ENCODE data around the gene SKP1. TPM values are rescaled to one million over a fixed set of nuclear protein-coding genes. Genes with fewer than 3 reads are reported as not detected.

Gene SKP1
- total and polyA plus RNA-seq, 10 of the 15 experiments (the other 5 are each of a cell fraction or from before 2014, with no cell fraction given): 100 to 1,686 (median 519) TPM

GRCh38 chr5:134176511-134177368 lies at the start of gene SKP1 (continued):
- TF ChIP-seq NFYB (IDR thresholded peaks at IDR 0.05; ENCODE audit: insufficient read depth, low read depth, low read length): no peak
- TF ChIP-seq TCF12 (IDR thresholded peaks at IDR 0.05; ENCODE audit: low read depth, low read length): peak; percentile 85; the same call in 1 of the 2 replicates
- TF ChIP-seq, protein P1, sequence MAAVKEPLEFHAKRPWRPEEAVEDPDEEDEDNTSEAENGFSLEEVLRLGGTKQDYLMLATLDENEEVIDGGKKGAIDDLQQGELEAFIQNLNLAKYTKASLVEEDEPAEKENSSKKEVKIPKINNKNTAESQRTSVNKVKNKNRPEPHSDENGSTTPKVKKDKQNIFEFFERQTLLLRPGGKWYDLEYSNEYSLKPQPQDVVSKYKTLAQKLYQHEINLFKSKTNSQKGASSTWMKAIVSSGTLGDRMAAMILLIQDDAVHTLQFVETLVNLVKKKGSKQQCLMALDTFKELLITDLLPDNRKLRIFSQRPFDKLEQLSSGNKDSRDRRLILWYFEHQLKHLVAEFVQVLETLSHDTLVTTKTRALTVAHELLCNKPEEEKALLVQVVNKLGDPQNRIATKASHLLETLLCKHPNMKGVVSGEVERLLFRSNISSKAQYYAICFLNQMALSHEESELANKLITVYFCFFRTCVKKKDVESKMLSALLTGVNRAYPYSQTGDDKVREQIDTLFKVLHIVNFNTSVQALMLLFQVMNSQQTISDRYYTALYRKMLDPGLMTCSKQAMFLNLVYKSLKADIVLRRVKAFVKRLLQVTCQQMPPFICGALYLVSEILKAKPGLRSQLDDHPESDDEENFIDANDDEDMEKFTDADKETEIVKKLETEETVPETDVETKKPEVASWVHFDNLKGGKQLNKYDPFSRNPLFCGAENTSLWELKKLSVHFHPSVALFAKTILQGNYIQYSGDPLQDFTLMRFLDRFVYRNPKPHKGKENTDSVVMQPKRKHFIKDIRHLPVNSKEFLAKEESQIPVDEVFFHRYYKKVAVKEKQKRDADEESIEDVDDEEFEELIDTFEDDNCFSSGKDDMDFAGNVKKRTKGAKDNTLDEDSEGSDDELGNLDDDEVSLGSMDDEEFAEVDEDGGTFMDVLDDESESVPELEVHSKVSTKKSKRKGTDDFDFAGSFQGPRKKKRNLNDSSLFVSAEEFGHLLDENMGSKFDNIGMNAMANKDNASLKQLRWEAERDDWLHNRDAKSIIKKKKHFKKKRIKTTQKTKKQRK (IDR thresholded peaks at IDR 0.05; ENCODE audit: low read depth, low read length): no peak
- TF ChIP-seq, protein P2, sequence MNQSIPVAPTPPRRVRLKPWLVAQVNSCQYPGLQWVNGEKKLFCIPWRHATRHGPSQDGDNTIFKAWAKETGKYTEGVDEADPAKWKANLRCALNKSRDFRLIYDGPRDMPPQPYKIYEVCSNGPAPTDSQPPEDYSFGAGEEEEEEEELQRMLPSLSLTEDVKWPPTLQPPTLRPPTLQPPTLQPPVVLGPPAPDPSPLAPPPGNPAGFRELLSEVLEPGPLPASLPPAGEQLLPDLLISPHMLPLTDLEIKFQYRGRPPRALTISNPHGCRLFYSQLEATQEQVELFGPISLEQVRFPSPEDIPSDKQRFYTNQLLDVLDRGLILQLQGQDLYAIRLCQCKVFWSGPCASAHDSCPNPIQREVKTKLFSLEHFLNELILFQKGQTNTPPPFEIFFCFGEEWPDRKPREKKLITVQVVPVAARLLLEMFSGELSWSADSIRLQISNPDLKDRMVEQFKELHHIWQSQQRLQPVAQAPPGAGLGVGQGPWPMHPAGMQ (IDR thresholded peaks at IDR 0.05; ENCODE audit: borderline replicate concordance): peak; percentile 93
- TF ChIP-seq, protein P3, sequence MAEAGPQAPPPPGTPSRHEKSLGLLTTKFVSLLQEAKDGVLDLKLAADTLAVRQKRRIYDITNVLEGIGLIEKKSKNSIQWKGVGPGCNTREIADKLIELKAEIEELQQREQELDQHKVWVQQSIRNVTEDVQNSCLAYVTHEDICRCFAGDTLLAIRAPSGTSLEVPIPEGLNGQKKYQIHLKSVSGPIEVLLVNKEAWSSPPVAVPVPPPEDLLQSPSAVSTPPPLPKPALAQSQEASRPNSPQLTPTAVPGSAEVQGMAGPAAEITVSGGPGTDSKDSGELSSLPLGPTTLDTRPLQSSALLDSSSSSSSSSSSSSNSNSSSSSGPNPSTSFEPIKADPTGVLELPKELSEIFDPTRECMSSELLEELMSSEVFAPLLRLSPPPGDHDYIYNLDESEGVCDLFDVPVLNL (IDR thresholded peaks at IDR 0.05; ENCODE audit: low read depth, low read length): no peak
- TF ChIP-seq RAD21 (IDR thresholded peaks at IDR 0.05; ENCODE audit: insufficient read depth, low read depth, low read length): no peak
- peak; percentile 57 for TF ChIP-seq PAX5 (IDR thresholded peaks at IDR 0.05; ENCODE audit: borderline replicate concordance, low read depth, low read length)
- TF ChIP-seq, protein P4, sequence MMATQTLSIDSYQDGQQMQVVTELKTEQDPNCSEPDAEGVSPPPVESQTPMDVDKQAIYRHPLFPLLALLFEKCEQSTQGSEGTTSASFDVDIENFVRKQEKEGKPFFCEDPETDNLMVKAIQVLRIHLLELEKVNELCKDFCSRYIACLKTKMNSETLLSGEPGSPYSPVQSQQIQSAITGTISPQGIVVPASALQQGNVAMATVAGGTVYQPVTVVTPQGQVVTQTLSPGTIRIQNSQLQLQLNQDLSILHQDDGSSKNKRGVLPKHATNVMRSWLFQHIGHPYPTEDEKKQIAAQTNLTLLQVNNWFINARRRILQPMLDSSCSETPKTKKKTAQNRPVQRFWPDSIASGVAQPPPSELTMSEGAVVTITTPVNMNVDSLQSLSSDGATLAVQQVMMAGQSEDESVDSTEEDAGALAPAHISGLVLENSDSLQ (IDR thresholded peaks at IDR 0.05): no peak
- TF ChIP-seq ZBED1 (IDR thresholded peaks at IDR 0.05; ENCODE audit: borderline replicate concordance): 0 out of 2 replicates have a peak, but pooled peaks have one; percentile 20
- TF ChIP-seq SRF (IDR thresholded peaks at IDR 0.05; ENCODE audit: low read depth in 2 of 2, low read length in 2 of 2): no peak
- no peak; the same call in 1 of the 2 replicates for TF ChIP-seq NFIC (IDR thresholded peaks at IDR 0.05; ENCODE audit: low read depth, low read length)
- TF ChIP-seq PAX8 (IDR thresholded peaks at IDR 0.05): no peak
- TF ChIP-seq MYC (IDR thresholded peaks at IDR 0.05; ENCODE audit: insufficient read depth, insufficient read length, insufficient replicate concordance, low read length, severe bottlenecking): peak; percentile 33
- TF ChIP-seq KDM1A (IDR thresholded peaks at IDR 0.05; ENCODE audit: borderline replicate concordance): no peak
- peak; percentile 39; the same call in 1 of the 2 replicates for TF ChIP-seq NR2C1 (IDR thresholded peaks at IDR 0.05)
- TF ChIP-seq, protein P5, sequence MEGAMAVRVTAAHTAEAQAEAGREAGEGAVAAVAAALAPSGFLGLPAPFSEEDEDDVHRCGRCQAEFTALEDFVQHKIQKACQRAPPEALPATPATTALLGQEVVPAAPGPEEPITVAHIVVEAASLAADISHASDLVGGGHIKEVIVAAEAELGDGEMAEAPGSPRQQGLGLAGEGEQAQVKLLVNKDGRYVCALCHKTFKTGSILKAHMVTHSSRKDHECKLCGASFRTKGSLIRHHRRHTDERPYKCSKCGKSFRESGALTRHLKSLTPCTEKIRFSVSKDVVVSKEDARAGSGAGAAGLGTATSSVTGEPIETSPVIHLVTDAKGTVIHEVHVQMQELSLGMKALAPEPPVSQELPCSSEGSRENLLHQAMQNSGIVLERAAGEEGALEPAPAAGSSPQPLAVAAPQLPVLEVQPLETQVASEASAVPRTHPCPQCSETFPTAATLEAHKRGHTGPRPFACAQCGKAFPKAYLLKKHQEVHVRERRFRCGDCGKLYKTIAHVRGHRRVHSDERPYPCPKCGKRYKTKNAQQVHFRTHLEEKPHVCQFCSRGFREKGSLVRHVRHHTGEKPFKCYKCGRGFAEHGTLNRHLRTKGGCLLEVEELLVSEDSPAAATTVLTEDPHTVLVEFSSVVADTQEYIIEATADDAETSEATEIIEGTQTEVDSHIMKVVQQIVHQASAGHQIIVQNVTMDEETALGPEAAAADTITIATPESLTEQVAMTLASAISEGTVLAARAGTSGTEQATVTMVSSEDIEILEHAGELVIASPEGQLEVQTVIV (IDR thresholded peaks at IDR 0.05; ENCODE audit: borderline replicate concordance, partially characterized antibody): no peak
- TF ChIP-seq, protein P6, sequence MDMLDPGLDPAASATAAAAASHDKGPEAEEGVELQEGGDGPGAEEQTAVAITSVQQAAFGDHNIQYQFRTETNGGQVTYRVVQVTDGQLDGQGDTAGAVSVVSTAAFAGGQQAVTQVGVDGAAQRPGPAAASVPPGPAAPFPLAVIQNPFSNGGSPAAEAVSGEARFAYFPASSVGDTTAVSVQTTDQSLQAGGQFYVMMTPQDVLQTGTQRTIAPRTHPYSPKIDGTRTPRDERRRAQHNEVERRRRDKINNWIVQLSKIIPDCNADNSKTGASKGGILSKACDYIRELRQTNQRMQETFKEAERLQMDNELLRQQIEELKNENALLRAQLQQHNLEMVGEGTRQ (IDR thresholded peaks at IDR 0.05; ENCODE audit: borderline replicate concordance, low read depth, low read length): no peak

All from GM12878 (cell line).